Fibroblast of the aortic adventitia (primary cell): ENCODE data around the gene KCNQ1. TPM values are rescaled to one million over a fixed set of nuclear protein-coding genes. Genes with fewer than 3 reads are reported as not detected.

ENCODE experiments used
- DNase-seq: peaks from one replicate; pipeline ENCODE4 v3.0.0-alpha.2; 2010; ENCODE audit warnings: low read depth
- H3K4me3 ChIP-seq: 2 replicates; pipeline ENCODE4 v1.5.1; 2011; ENCODE audit warnings: low read depth, mild to moderate bottlenecking, control low read depth, low read length, moderate library complexity
- total RNA-seq: library from RNA; depleted of rRNA; stranded (reverse); fragments of >200 nt; gene quantifications from 2 replicates; pipeline ENCODE4 v1.2.3, GENCODE V29; 2012; ENCODE audit warnings: low replicate concordance
- TF ChIP-seq, protein P1 (sequence below): IDR thresholded peaks from 2 replicates; pipeline ENCODE4 v1.5.1; 2011; ENCODE audit warnings: mild to moderate bottlenecking, low read length, control low read depth, inconsistent platforms; ENCODE audit not compliant: insufficient read depth

Gene KCNQ1
- total RNA-seq, 1 donor, result not detected

- no peak overlapping the region for H3K4me3 ChIP-seq
- TF ChIP-seq, protein P1, sequence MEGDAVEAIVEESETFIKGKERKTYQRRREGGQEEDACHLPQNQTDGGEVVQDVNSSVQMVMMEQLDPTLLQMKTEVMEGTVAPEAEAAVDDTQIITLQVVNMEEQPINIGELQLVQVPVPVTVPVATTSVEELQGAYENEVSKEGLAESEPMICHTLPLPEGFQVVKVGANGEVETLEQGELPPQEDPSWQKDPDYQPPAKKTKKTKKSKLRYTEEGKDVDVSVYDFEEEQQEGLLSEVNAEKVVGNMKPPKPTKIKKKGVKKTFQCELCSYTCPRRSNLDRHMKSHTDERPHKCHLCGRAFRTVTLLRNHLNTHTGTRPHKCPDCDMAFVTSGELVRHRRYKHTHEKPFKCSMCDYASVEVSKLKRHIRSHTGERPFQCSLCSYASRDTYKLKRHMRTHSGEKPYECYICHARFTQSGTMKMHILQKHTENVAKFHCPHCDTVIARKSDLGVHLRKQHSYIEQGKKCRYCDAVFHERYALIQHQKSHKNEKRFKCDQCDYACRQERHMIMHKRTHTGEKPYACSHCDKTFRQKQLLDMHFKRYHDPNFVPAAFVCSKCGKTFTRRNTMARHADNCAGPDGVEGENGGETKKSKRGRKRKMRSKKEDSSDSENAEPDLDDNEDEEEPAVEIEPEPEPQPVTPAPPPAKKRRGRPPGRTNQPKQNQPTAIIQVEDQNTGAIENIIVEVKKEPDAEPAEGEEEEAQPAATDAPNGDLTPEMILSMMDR, result no peak
- DNase-seq, result no peak
Observed at GRCh38 chr11:2853997-2854560, 409.3 kb downstream of the KCNQ1 start.

- H3K4me3 ChIP-seq, result no peak overlapping the region
- no peak for DNase-seq
- TF ChIP-seq, protein P1, result no peak
Observed at GRCh38 chr11:2855162-2855561, 410.4 kb downstream of the KCNQ1 start.

DNA sequence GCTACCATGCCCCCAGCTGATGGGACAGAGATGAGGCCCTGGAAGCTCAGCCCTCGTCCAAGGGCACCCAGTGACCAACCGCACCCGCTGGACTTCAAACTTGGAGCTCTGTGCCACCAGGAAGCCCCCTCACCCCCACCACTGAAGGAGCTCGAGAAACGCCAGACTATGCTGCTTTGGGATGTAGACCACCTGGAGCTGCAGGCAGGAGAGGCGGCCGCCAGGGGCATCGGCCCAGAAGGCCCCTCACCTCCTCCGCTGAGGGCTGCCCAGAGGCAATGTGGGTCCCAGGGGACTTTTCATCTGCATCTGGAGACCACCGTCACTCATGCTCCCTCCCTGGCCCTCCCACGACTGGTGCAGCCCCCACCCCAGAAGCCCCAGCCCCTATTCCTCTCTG lies 412.5 kb downstream of the KCNQ1 start:
- no peak for DNase-seq
- TF ChIP-seq, protein P1, result no peak
- no peak overlapping the region for H3K4me3 ChIP-seq

GRCh38 chr11:2857918-2858317 lies 413.1 kb downstream of the KCNQ1 start:
- DNase-seq, result no peak
- no peak overlapping the region for H3K4me3 ChIP-seq
- TF ChIP-seq, protein P1, result no peak

GRCh38 chr11:2858995-2859698 lies 414.3 kb downstream of the KCNQ1 start:
- TF ChIP-seq, protein P1, result no peak
- no peak overlapping the region for H3K4me3 ChIP-seq
- no peak for DNase-seq

DNA sequence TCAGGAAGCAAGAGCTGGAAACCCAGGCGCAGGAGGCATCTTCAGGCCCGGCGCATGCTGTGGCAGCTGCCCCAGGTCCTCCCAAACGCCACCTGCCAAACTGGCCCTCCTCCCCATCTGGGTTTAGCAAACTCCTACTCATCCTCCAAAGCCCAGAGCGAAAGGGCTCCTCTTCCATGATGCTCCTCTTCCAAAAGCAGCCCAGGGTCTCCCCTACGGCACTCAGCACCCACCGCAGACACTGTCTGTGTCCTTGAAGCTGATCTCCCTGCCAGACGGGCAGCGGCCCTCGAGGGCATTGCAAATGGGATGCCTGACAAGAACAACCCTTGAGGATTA lies 414.9 kb downstream of the KCNQ1 start:
- H3K4me3 ChIP-seq, result no peak overlapping the region
- TF ChIP-seq, protein P1, result no peak
- no peak for DNase-seq

GRCh38 chr11:2860636-2861035 lies 415.8 kb downstream of the KCNQ1 start:
- TF ChIP-seq, protein P1, result no peak
- H3K4me3 ChIP-seq, result no peak overlapping the region
- DNase-seq, result no peak
